Ascending aorta (tissue), 2 donors: Measurements from ENCODE around the gene ING4. TPM values are rescaled to one million over a fixed set of nuclear protein-coding genes. Genes with fewer than 3 reads are reported as not detected.

Experiments used
- DNase-seq, 2 donors: peaks; one replicate each; pipeline ENCODE4 v3.0.0-alpha.2; 2019; ENCODE audit warnings: low spot score in 2 of 2
- H3K27ac ChIP-seq, 2 donors: fragments of 200-600 bp; sonication (generic); one replicate each; pipeline ENCODE4 v1.5.1; 2016 to 2017; ENCODE audit warnings: mild to moderate bottlenecking in 1 of 2
- H3K27me3 ChIP-seq: fragments of 200-600 bp; sonication (generic); one replicate; pipeline ENCODE4 v1.5.1; 2017
- H3K36me3 ChIP-seq, 2 donors: fragments of 200-600 bp; sonication (generic); one replicate each; pipeline ENCODE4 v1.5.1; 2016
- H3K4me1 ChIP-seq, 2 donors: fragments of 200-600 bp; sonication (generic); one replicate each; pipeline ENCODE4 v1.5.1; 2016 to 2017; ENCODE audit warnings: mild to moderate bottlenecking in 1 of 2
- H3K4me3 ChIP-seq, 2 donors: fragments of 200-600 bp; sonication (generic); one replicate each; pipeline ENCODE4 v1.5.1; 2016 to 2017; ENCODE audit warnings: mild to moderate bottlenecking in 1 of 2
- H3K9me3 ChIP-seq, 2 donors: fragments of 200-600 bp; sonication (generic); one replicate each; pipeline ENCODE4 v1.5.1; 2016
- intact Hi-C: fragments of 100-400 bp; cut with DNase I; formaldehyde crosslinking; loops from one replicate; pipeline ENCODE4 v1.15.1; 2023
- total RNA-seq: library from RNA; depleted of rRNA; stranded (reverse); fragments of >200 nt; gene quantifications from one replicate; pipeline ENCODE4 v1.1.0, GENCODE V29; 2016
- TF ChIP-seq, protein P1 (sequence below), 3 experiments: fragments of 200-600 bp in 2 of 3; fragments of 450-650 bp in 1 of 3; sonication (generic) in 2 of 3; IDR thresholded peaks; one replicate each; pipeline ENCODE4 v1.5.1; 2016 to 2019; ENCODE audit warnings: antibody characterized with exemption in 3 of 3, mild to moderate bottlenecking in 1 of 3, moderate library complexity in 1 of 3

The ING4 gene
- total RNA-seq, 1 donor from 2014 or later = 2.6 TPM

GRCh38 chr12:6646276-6647082, 16.4 kb downstream of the ING4 start:
- Histone ChIP-seq H3K36me3 (peaks cover 23 to 31% of the 10 kb centered on the region in 2 donors), H3K9me3 (no peaks in the 10 kb centered on the region), H3K4me3 (peak overlapping the region; percentile 42 to 65), H3K27ac (peak overlapping the region in 1 of 2 donors; percentile 48), H3K4me1 (no peaks in the 10 kb centered on the region), H3K27me3 (no peaks in the 10 kb centered on the region)
- no peak for DNase-seq
- intact Hi-C loops = no loop called here
- TF ChIP-seq, protein P1, sequence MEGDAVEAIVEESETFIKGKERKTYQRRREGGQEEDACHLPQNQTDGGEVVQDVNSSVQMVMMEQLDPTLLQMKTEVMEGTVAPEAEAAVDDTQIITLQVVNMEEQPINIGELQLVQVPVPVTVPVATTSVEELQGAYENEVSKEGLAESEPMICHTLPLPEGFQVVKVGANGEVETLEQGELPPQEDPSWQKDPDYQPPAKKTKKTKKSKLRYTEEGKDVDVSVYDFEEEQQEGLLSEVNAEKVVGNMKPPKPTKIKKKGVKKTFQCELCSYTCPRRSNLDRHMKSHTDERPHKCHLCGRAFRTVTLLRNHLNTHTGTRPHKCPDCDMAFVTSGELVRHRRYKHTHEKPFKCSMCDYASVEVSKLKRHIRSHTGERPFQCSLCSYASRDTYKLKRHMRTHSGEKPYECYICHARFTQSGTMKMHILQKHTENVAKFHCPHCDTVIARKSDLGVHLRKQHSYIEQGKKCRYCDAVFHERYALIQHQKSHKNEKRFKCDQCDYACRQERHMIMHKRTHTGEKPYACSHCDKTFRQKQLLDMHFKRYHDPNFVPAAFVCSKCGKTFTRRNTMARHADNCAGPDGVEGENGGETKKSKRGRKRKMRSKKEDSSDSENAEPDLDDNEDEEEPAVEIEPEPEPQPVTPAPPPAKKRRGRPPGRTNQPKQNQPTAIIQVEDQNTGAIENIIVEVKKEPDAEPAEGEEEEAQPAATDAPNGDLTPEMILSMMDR (IDR thresholded peaks at IDR 0.05) = no peak

DNA sequence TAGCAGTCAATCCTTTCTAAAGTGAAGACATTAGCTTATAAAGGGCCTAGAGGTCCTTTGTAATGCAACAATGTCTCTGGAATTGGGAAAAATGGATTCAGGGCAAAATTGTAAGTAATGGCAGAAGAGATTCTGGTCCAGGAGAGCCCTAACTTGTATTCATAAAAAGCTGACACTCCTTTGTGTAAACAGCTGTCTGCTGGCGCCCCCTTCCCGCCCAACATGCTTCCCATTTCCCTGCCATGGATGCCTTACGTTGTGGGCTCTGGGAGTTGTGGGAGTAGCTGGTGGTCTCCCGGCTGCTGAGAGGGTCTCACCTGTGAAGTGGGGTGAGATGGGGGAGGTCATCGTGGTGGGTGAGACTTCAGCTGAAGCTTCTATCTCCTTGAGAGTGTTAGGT, 18.0 kb downstream of the ING4 start:
- peaks cover 7 to 16% of the 10 kb centered on the region in 2 donors for H3K36me3 ChIP-seq
- TF ChIP-seq, protein P1 (IDR thresholded peaks at IDR 0.05) = peak in 2 of 3 experiments; percentile 25 to 45
- H3K27ac ChIP-seq = no peak overlapping the region
- no peaks in the 10 kb centered on the region for H3K4me1 ChIP-seq
- H3K27me3 ChIP-seq = no peaks in the 10 kb centered on the region
- H3K4me3 ChIP-seq = no peak overlapping the region
- H3K9me3 ChIP-seq = no peaks in the 10 kb centered on the region
- intact Hi-C loops = loop anchor here (2.0 kb wide), 1 partner anchor 28 kb away; no protein-coding TSS in a partner anchor
- DNase-seq = no peak

GRCh38 chr12:6644257-6644596, 18.7 kb downstream of the ING4 start:
- no peak overlapping the region for H3K27ac ChIP-seq

GRCh38 chr12:6643569-6644256, 19.2 kb downstream of the ING4 start:
- Histone ChIP-seq H3K4me3 (no peak overlapping the region), H3K9me3 (no peaks in the 10 kb centered on the region), H3K36me3 (peaks cover 0 to 9% of the 10 kb centered on the region in 2 donors), H3K27me3 (no peaks in the 10 kb centered on the region), H3K4me1 (no peaks in the 10 kb centered on the region), H3K27ac (no peak overlapping the region)
- DNase-seq = no peak
- intact Hi-C loops = loop anchor here (2.0 kb wide), 1 partner anchor 27 kb away; no protein-coding TSS in a partner anchor
- TF ChIP-seq, protein P1 (IDR thresholded peaks at IDR 0.05) = no peak

More at GRCh38 chr12:6644257-6644596, 18.7 kb downstream of the ING4 start:
- intact Hi-C loops = loop anchor here (2.0 kb wide), 1 partner anchor 27 kb away; no protein-coding TSS in a partner anchor
- H3K4me3 ChIP-seq = no peak overlapping the region
- H3K27me3 ChIP-seq = no peaks in the 10 kb centered on the region
- no peak for DNase-seq
- H3K36me3 ChIP-seq = peaks cover under 1 to 10% of the 10 kb centered on the region in 2 donors
- TF ChIP-seq, protein P1 (IDR thresholded peaks at IDR 0.05) = no peak
- H3K4me1 ChIP-seq = no peaks in the 10 kb centered on the region
- H3K9me3 ChIP-seq = no peaks in the 10 kb centered on the region

- no peaks in the 10 kb centered on the region for H3K9me3 ChIP-seq
- H3K4me1 ChIP-seq = no peaks in the 10 kb centered on the region
- intact Hi-C loops = no loop called here
- TF ChIP-seq, protein P1 (IDR thresholded peaks at IDR 0.05) = no peak
- no peak overlapping the region for H3K27ac ChIP-seq
- H3K27me3 ChIP-seq = no peaks in the 10 kb centered on the region
- H3K36me3 ChIP-seq = no peaks in the 10 kb centered on the region
- no peak for DNase-seq
- H3K4me3 ChIP-seq = no peak overlapping the region
Measured at GRCh38 chr12:6641131-6641530, 21.8 kb downstream of the ING4 start.
